ENCODE results near the gene ASB2. TPM values are rescaled to one million over a fixed set of nuclear protein-coding genes. Genes with fewer than 3 reads are reported as not detected.

ASB2 gene
- total and polyA plus RNA-seq, 2 of the 4 experiments (the other 2 are of a cell fraction) = 0.54 to 0.77 TPM

- DNase-seq (no peak), ATAC-seq (ENCODE audit: low read depth) (no peak)
- Histone ChIP-seq H3K4me3 (ENCODE audit: insufficient read depth, low read depth, low read length) (no peak overlapping the region), H3K9me3 (ENCODE audit: control insufficient read depth, insufficient read depth, low read length) (no peaks in the 10 kb centered on the region), H3K27ac (ENCODE audit: insufficient read depth, low read length) (no peak overlapping the region), H2AK9ac (replicated peaks; ENCODE audit: low read depth, low read length, poor library complexity) (no peak overlapping the region), H2BK5ac (ENCODE audit: low read depth, low read length, poor library complexity, severe bottlenecking) (no peak overlapping the region), H4K91ac (ENCODE audit: insufficient read depth, low read depth, low read length) (no peak overlapping the region), H3K79me1 (ENCODE audit: low read depth in 1 of 2, low read length in 2 of 2) (no peaks in the 10 kb centered on the region), H2AK5ac (ENCODE audit: low read depth, low read length) (no peak overlapping the region), H4K8ac (ENCODE audit: low read depth in 2 of 2, low read length in 2 of 2) (no peak overlapping the region), H3K14ac (replicated peaks; ENCODE audit: low read depth, low read length) (no peak overlapping the region), H2AFZ (replicated peaks; ENCODE audit: low read length, poor library complexity) (no peak overlapping the region), H3K23ac (ENCODE audit: low read depth, low read length) (no peak overlapping the region), H2BK120ac (ENCODE audit: low read depth, low read length) (no peak overlapping the region), H3K9me1 (ENCODE audit: insufficient read depth, low read length) (no peaks in the 10 kb centered on the region), H4K20me1 (ENCODE audit: insufficient read depth, low read length) (no peaks in the 10 kb centered on the region), H2BK20ac (ENCODE audit: low read depth, low read length) (no peak overlapping the region), H3K4me1 (ENCODE audit: control insufficient read depth, insufficient read depth, low read length) (no peaks in the 10 kb centered on the region), H2BK15ac (ENCODE audit: low read depth, low read length) (no peak overlapping the region), H4K5ac (ENCODE audit: low read depth, low read length) (no peak overlapping the region), H3K27me3 (ENCODE audit: control insufficient read depth, insufficient read depth, low read length) (peaks cover 19% of the 10 kb centered on the region), H3K4ac (ENCODE audit: low read depth, low read length) (no peak overlapping the region), H3K56ac (ENCODE audit: extremely low read depth, insufficient read depth, low read length) (no peak overlapping the region), H3K18ac (ENCODE audit: low read depth, low read length) (no peak overlapping the region), H3K4me2 (ENCODE audit: low read depth, low read length) (no peak overlapping the region), H3K9ac (ENCODE audit: low read depth, low read length) (no peak overlapping the region), H3K36me3 (ENCODE audit: control insufficient read depth, insufficient read depth, low read length) (no peaks in the 10 kb centered on the region)
- intact Hi-C loops (cut with micrococcal nuclease) (loop anchor here (2.0 kb wide), 1 partner anchor 237 kb away; no protein-coding TSS in a partner anchor), dilution Hi-C loops (cut with HindIII; ENCODE audit: low sequenced_read_pairs, unreplicated experiment) (no loop called here), in situ Hi-C loops (cut with MboI; ENCODE audit: low sequenced_read_pairs) (no loop called here)
- TF ChIP-seq RFX5 (IDR thresholded peaks at IDR 0.05; ENCODE audit: low read depth, low read length) (no peak), RAD21 (IDR thresholded peaks at IDR 0.05; ENCODE audit: low read length) (no peak), CHD1 (IDR thresholded peaks at IDR 0.05; ENCODE audit: low read depth, low read length) (no peak), RCOR1 (IDR thresholded peaks at IDR 0.05; ENCODE audit: insufficient replicate concordance, low read length) (no peak), FOS (IDR thresholded peaks at IDR 0.05; ENCODE audit: low read depth, low read length) (no peak), POLR2A (IDR thresholded peaks at IDR 0.05; ENCODE audit: low read depth, low read length) (no peak), MAZ (IDR thresholded peaks at IDR 0.05; ENCODE audit: borderline replicate concordance, low read depth, low read length) (no peak), CTCF (conservative IDR thresholded peaks at IDR 0.05; ENCODE audit: low read depth, low read length) (no peak), SMC3 (IDR thresholded peaks at IDR 0.05; ENCODE audit: low read depth, low read length) (no peak), CEBPB (IDR thresholded peaks at IDR 0.05; ENCODE audit: low read depth, low read length) (no peak), BHLHE40 (IDR thresholded peaks at IDR 0.05; ENCODE audit: low read depth, low read length) (no peak), MAFK (IDR thresholded peaks at IDR 0.05; ENCODE audit: low read depth, low read length) (no peak), MXI1 (IDR thresholded peaks at IDR 0.05; ENCODE audit: borderline replicate concordance, low read depth, low read length) (no peak), NFE2L2 (IDR thresholded peaks at IDR 0.05; ENCODE audit: low read depth, low read length) (no peak)
- TF ChIP-seq, protein P1, sequence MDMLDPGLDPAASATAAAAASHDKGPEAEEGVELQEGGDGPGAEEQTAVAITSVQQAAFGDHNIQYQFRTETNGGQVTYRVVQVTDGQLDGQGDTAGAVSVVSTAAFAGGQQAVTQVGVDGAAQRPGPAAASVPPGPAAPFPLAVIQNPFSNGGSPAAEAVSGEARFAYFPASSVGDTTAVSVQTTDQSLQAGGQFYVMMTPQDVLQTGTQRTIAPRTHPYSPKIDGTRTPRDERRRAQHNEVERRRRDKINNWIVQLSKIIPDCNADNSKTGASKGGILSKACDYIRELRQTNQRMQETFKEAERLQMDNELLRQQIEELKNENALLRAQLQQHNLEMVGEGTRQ (IDR thresholded peaks at IDR 0.05; ENCODE audit: low read depth, low read length) = no peak
- TF ChIP-seq, protein P2, sequence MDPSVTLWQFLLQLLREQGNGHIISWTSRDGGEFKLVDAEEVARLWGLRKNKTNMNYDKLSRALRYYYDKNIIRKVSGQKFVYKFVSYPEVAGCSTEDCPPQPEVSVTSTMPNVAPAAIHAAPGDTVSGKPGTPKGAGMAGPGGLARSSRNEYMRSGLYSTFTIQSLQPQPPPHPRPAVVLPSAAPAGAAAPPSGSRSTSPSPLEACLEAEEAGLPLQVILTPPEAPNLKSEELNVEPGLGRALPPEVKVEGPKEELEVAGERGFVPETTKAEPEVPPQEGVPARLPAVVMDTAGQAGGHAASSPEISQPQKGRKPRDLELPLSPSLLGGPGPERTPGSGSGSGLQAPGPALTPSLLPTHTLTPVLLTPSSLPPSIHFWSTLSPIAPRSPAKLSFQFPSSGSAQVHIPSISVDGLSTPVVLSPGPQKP (IDR thresholded peaks at IDR 0.05; ENCODE audit: borderline replicate concordance, low read depth, low read length) = no peak
- POLR2A ChIA-PET (ENCODE audit: unreplicated experiment) = no interaction called here
- WGBS, 2 experiments (ENCODE audit: extremely low coverage in 2 of 2, insufficient read length in 1 of 2) = 80% methylated on average over 1 of the region's 15 CpGs; no CpG with 5 or more reads in 1 of the 2 experiments
- CTCF ChIA-PET = no interaction called here
- BruUV-seq (replicated peaks) = no TSS peak
These were observed 84.4 kb downstream of the ASB2 start for GRCh38 chr14:93891756-93892504.

Data from IMR-90 (cell line).